K562 (cell line): ENCODE measurements around the gene ATP2A2.
"Not testable (repeated sequence)": the region's sequence is repeated elsewhere in the genome, so short reads cannot be mapped to it uniquely, and the experiment has no call there.

Experiments
- E2F4 ChIP-seq: sonication (generic); formaldehyde crosslinking; IDR thresholded peaks from 2 replicates; pipeline ENCODE4 v1.8.0; 2022; ENCODE audit warnings: mild to moderate bottlenecking, low read depth, missing genetic modification reagents
- ETS1 ChIP-seq: conservative IDR thresholded peaks from 2 replicates; pipeline ENCODE4 v1.6.1; 2011; ENCODE audit warnings: low read depth, mild to moderate bottlenecking, low read length; ENCODE audit not compliant: control insufficient read depth
- ID3 ChIP-seq, 2 experiments: fragments of 250-450 bp in 1 of 2; fragments of 450-650 bp in 1 of 2; sonication (Bioruptor Pico) in 1 of 2; IDR thresholded peaks; 2 replicates each; pipeline versions ENCODE4 v1.6.1 to v1.8.0; 2016 to 2021; ENCODE audit warnings: mild to moderate bottlenecking in 2 of 2, moderate library complexity in 2 of 2, missing compliant biosample characterization in 1 of 2, missing genetic modification characterization in 1 of 2
- SREBF2 ChIP-seq: sonication (generic); formaldehyde crosslinking; IDR thresholded peaks from 2 replicates; pipeline ENCODE4 v1.4.0; 2020; ENCODE audit warnings: mild to moderate bottlenecking, missing genetic modification reagents
- SRF ChIP-seq, 2 experiments: fragments of 250-450, 450-650 bp in 1 of 2; sonication (Bioruptor Pico) in 1 of 2; sonication (generic) in 1 of 2; formaldehyde crosslinking; IDR thresholded peaks; 2 replicates each; pipeline versions ENCODE4 v1.5.0 to v1.5.1; 2020 to 2022; ENCODE audit warnings: mild to moderate bottlenecking in 1 of 2, missing genetic modification reagents in 1 of 2
- UBTF ChIP-seq, 2 experiments: IDR thresholded peaks; 2 replicates each; pipeline ENCODE4 v1.6.1; 2012; ENCODE audit warnings: improper control_type of control experiment in 2 of 2, low read depth in 2 of 2, low read length in 2 of 2, borderline replicate concordance in 1 of 2
- ZNF175 ChIP-seq: fragments of 200-800 bp; sonication (Bioruptor generic); IDR thresholded peaks from 2 replicates; pipeline ENCODE4 v1.6.1; 2016; ENCODE audit warnings: low read depth, mild to moderate bottlenecking, missing genetic modification characterization, missing compliant biosample characterization
- ZNF3 ChIP-seq: fragments of 250-450 bp; sonication (Bioruptor Pico); IDR thresholded peaks from 2 replicates; pipeline ENCODE4 v1.5.0; 2021; ENCODE audit warnings: mild to moderate bottlenecking, moderate library complexity

- TF ChIP-seq ZNF175 (CRISPR knock-in tag); ID3 (CRISPR knock-in tag; IDR thresholded peaks at IDR 0.05); ID3 (tag; IDR thresholded peaks at IDR 0.05); E2F4 (CRISPR knock-in tag); SREBF2; ETS1; UBTF (IDR thresholded peaks at IDR 0.05; ENCODE audit: borderline replicate concordance in 1 of 2, low read depth in 2 of 2, low read length in 2 of 2); SRF (CRISPR knock-in tag; IDR thresholded peaks at IDR 0.05); ZNF3 (CRISPR knock-in tag): not testable (repeated sequence)
Observed at GRCh38 chr12:110255890-110256456, 25.1 kb upstream of the ATP2A2 start.
